ENCODE results near the gene PPFIBP1.

DNA sequence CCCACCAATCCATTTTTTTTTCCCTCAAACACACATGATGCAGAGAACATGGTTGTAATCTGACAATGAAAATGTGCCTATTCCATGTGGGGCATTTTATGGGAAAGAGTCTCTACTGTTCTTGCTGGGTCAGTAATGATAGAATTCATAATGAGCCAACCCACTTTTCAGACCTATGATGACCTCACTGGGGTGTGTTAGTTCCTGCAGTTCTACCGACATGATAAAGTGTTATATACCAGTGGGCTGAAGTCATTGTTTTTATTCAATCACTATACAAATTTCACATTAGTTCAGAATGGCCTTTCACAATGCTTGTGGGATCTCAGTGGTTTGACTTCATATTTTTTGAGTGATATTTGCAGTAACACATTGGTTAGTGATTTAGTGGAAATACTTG lies 47.5 kb downstream of the PPFIBP1 start:
- TF ChIP-seq, protein P1, sequence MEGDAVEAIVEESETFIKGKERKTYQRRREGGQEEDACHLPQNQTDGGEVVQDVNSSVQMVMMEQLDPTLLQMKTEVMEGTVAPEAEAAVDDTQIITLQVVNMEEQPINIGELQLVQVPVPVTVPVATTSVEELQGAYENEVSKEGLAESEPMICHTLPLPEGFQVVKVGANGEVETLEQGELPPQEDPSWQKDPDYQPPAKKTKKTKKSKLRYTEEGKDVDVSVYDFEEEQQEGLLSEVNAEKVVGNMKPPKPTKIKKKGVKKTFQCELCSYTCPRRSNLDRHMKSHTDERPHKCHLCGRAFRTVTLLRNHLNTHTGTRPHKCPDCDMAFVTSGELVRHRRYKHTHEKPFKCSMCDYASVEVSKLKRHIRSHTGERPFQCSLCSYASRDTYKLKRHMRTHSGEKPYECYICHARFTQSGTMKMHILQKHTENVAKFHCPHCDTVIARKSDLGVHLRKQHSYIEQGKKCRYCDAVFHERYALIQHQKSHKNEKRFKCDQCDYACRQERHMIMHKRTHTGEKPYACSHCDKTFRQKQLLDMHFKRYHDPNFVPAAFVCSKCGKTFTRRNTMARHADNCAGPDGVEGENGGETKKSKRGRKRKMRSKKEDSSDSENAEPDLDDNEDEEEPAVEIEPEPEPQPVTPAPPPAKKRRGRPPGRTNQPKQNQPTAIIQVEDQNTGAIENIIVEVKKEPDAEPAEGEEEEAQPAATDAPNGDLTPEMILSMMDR (IDR thresholded peaks at IDR 0.05): no peak
- no peak for TF ChIP-seq POLR2A (IDR thresholded peaks at IDR 0.05)
